ENCODE results near the gene KCTD16.

DNA sequence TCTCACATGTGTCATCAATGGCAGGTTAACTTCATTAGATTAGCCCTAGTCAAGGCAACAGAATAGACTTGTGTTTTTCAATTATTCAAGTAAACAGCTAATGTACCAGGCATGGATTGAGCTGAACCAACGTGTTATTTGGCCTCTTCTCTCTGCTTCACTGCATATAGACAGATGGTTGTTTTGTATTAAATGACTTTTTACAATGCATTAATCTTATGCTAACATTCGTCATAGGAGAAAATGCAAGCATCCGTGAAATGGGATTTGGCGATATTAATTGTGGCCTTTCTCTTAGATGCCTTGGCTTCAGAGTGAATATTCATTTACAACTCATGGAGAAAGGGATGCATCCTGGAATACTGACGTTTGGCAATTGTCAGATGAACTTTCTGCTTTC, 208.0 kb downstream of the KCTD16 start:
- TF ChIP-seq, protein P1, sequence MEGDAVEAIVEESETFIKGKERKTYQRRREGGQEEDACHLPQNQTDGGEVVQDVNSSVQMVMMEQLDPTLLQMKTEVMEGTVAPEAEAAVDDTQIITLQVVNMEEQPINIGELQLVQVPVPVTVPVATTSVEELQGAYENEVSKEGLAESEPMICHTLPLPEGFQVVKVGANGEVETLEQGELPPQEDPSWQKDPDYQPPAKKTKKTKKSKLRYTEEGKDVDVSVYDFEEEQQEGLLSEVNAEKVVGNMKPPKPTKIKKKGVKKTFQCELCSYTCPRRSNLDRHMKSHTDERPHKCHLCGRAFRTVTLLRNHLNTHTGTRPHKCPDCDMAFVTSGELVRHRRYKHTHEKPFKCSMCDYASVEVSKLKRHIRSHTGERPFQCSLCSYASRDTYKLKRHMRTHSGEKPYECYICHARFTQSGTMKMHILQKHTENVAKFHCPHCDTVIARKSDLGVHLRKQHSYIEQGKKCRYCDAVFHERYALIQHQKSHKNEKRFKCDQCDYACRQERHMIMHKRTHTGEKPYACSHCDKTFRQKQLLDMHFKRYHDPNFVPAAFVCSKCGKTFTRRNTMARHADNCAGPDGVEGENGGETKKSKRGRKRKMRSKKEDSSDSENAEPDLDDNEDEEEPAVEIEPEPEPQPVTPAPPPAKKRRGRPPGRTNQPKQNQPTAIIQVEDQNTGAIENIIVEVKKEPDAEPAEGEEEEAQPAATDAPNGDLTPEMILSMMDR (IDR thresholded peaks at IDR 0.05; ENCODE audit: poor library complexity): no peak
- no peak for TF ChIP-seq EZH2 (IDR thresholded peaks at IDR 0.05; ENCODE audit: borderline replicate concordance)
